ENCODE results near the gene MMP26. TPM values are rescaled to one million over a fixed set of nuclear protein-coding genes. Genes with fewer than 3 reads are reported as not detected.

Gene MMP26
- not detected for total RNA-seq

DNA sequence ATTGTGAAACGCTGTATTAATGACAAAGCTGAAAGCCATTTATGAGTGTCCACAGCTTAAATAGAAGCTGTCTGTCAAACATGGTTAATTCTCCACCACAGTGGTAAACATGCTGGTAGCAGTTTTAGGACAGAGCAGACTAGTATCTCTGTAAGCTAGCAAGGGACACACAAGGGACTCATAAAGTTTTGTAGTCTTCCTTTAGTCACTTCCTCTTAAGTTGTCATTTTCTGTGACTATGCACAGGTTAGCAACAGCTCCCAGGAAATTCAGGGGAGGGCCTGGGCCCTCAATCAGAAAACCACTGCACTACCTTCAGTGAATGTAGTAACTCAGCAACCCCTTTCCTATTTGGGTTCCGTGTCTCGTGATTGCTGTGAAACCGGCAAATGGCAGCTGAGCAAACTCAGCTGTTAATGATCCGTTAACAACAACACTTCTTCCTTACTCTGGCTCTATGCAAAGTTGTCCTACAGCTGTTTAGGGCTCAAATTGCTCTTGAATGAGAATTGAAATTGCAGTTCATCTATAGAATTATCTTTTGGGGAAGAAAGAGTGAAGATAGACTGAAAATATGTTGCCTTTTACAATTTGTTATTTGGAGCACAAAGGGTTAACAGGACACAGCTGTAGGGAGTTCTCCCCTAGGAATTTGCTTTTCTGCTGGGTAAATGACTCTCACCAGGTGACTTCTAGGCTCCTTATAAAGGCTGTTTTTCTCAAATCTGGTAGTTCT, at the start of gene MMP26:
MMP26 (plus strand) TSS at position 731 of the 736 bp plus-strand sequence.
- POLR2A ChIA-PET, result no interaction called here
- no peak for DNase-seq
- Mint-ChIP-seq H3K27me3 (peaks cover 11% of the 10 kb centered on the region), H3K4me1 (peaks cover 7% of the 10 kb centered on the region), H3K9me3 (no peaks in the 10 kb centered on the region), H3K4me3 (no peak within 1 kb of the TSS), H3K27ac (no peak within 1 kb of the TSS), H3K36me3 (ENCODE audit: low read depth) (no peaks in the 10 kb centered on the region)
- CTCF ChIA-PET, result no interaction called here

DNA sequence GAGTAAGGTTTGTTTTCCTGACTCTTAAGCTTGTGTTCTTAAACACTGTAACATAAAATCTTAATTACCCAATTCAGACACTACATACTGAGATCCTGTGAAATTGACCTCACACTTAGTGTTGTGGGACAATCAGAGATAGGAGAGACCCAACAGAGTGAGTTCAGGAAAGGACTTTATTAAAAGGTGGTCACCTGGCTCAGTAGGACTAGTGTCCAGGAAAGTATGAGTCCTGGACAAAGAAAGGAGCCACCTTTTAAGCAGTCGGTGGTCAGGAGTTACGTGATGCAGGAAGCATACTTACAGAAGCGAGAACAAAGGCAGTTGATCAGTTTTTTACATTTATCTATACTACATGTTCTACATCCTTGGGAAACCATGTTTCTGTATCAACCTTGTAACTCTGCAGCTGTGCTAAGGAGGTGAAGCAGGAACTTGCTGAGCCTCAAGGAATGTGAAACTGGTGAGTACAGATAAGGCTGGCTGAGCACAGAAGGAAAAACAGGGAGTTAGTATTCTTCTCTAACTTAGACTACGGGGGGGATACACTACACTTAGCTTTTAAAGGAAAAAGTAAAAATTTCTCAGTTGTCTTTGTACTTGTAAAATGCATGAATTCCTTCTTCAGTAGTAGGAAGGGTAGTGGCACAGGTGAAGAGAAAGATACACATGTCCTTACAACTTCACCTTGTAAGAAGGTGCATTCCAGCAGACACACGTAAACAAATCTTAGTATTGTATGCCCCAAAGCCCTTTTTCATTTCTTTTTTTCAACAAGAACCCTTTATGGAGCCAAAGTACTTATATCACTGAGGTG, 45.7 kb upstream of the MMP26 start:
- Mint-ChIP-seq H3K4me1 (no peaks in the 10 kb centered on the region), H3K27ac (no peak overlapping the region), H3K9me3 (no peaks in the 10 kb centered on the region), H3K36me3 (ENCODE audit: low read depth) (no peaks in the 10 kb centered on the region), H3K4me3 (no peak overlapping the region), H3K27me3 (peaks cover 9% of the 10 kb centered on the region)
- DNase-seq, result no peak
- CTCF ChIA-PET, result no interaction called here
- POLR2A ChIA-PET, result no interaction called here

- no peak overlapping the region for H3K4me3 Mint-ChIP-seq
- no peaks in the 10 kb centered on the region for H3K9me3 Mint-ChIP-seq
- CTCF ChIA-PET, result no interaction called here
- H3K36me3 Mint-ChIP-seq (ENCODE audit: low read depth), result no peaks in the 10 kb centered on the region
- POLR2A ChIA-PET, result no interaction called here
- no peak overlapping the region for H3K27ac Mint-ChIP-seq
- DNase-seq, result no peak
- no peaks in the 10 kb centered on the region for H3K4me1 Mint-ChIP-seq
- peaks cover 19% of the 10 kb centered on the region for H3K27me3 Mint-ChIP-seq
Observed at GRCh38 chr11:4662876-4663275, 41.7 kb upstream of the MMP26 start.

GRCh38 chr11:4664183-4664582, 40.4 kb upstream of the MMP26 start:
- POLR2A ChIA-PET, result no interaction called here
- CTCF ChIA-PET, result no interaction called here

GRCh38 chr11:4664786-4665185, 39.8 kb upstream of the MMP26 start:
- Mint-ChIP-seq H3K4me3 (no peak overlapping the region), H3K27ac (no peak overlapping the region), H3K9me3 (no peaks in the 10 kb centered on the region), H3K36me3 (ENCODE audit: low read depth) (no peaks in the 10 kb centered on the region), H3K27me3 (peaks cover 18% of the 10 kb centered on the region), H3K4me1 (no peaks in the 10 kb centered on the region)
- no peak for DNase-seq
- POLR2A ChIA-PET, result no interaction called here
- CTCF ChIA-PET, result no interaction called here

More at GRCh38 chr11:4664183-4664582, 40.4 kb upstream of the MMP26 start:
- Mint-ChIP-seq H3K36me3 (ENCODE audit: low read depth) (no peaks in the 10 kb centered on the region), H3K4me3 (no peak overlapping the region), H3K27ac (no peak overlapping the region), H3K4me1 (no peaks in the 10 kb centered on the region), H3K9me3 (no peaks in the 10 kb centered on the region), H3K27me3 (peaks cover 15% of the 10 kb centered on the region)
- DNase-seq, result no peak

DNA sequence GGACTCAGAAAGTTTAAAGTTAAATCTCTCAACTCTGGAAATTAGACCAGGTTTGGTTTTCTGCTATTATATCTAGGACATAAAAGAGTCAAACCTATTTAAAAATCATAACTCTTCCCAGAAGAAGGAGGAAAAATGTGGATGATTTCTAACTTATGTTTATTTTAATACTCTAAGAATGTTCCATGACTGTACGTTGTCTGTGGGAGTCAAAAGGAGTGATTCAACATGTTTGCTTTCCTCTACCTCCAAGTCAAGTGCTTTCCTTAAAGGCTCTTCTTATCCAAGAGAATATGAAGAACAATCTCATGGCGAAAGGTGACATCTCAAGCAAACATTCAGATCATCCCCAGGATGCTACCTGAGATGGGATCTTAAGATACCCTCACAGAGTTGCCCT, 39.2 kb upstream of the MMP26 start:
- CTCF ChIA-PET, result no interaction called here
- H3K9me3 Mint-ChIP-seq, result no peaks in the 10 kb centered on the region
- H3K4me1 Mint-ChIP-seq, result no peaks in the 10 kb centered on the region
- H3K27me3 Mint-ChIP-seq, result peaks cover 18% of the 10 kb centered on the region
- POLR2A ChIA-PET, result no interaction called here
- DNase-seq, result no peak
- no peaks in the 10 kb centered on the region for H3K36me3 Mint-ChIP-seq (ENCODE audit: low read depth)
- H3K4me3 Mint-ChIP-seq, result no peak overlapping the region
- H3K27ac Mint-ChIP-seq, result no peak overlapping the region

DNA sequence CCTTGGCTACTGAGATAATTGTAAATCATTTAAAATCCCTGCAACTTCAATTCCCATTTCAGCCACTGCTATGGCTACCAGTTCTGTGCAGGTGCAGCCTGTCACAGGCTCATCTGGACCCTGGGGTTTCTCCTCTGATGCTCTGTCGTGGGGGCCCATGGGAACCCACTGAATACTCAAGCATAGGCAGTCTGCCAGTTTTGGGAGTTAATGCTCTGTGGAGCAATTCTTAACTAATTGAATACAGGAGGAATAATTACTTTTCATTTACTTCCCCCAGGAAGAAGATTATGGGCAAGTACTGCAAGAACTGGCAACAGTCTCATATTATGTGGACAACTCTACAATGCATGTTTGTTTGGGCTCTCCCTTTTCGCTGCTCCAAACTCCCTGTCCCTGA, 32.8 kb upstream of the MMP26 start:
- Mint-ChIP-seq H3K27ac (no peak overlapping the region), H3K27me3 (peaks cover 15% of the 10 kb centered on the region), H3K4me1 (no peaks in the 10 kb centered on the region), H3K9me3 (no peaks in the 10 kb centered on the region), H3K4me3 (no peak overlapping the region), H3K36me3 (ENCODE audit: low read depth) (no peaks in the 10 kb centered on the region)
- ChIA-PET POLR2A (no interaction called here), CTCF (no interaction called here)
- no peak for DNase-seq

GRCh38 chr11:4672470-4672869, 32.1 kb upstream of the MMP26 start:
- no peaks in the 10 kb centered on the region for H3K4me1 Mint-ChIP-seq
- no peaks in the 10 kb centered on the region for H3K9me3 Mint-ChIP-seq
- no peak overlapping the region for H3K4me3 Mint-ChIP-seq
- no peaks in the 10 kb centered on the region for H3K36me3 Mint-ChIP-seq (ENCODE audit: low read depth)
- peaks cover 12% of the 10 kb centered on the region for H3K27me3 Mint-ChIP-seq
- ChIA-PET CTCF (no interaction called here), POLR2A (no interaction called here)
- no peak overlapping the region for H3K27ac Mint-ChIP-seq
- DNase-seq, result no peak

DNA sequence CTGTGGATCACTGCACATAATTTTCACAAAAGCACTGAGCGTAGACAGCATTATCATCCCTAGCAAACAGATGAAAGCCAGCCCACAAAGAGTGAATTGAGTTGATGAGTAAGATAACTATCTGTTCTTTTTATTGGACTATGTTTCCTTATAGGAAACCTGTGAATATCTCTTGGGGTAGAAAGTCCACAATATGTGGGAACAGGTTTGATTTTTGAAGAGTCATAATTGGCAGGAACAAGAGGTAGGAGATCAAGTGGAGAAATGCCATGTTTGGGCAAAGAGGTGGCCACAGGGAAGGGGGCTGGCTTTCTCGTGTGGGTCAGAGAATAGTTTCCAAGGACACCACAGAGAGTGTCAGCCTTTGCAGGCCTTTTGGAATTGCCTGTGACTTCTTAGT, 30.8 kb upstream of the MMP26 start:
- H3K27ac Mint-ChIP-seq, result no peak overlapping the region
- ChIA-PET CTCF (interaction anchor here (0.6 kb wide), 1 partner anchor 1236 kb away, joined by 5 read pairs; no protein-coding TSS in a partner anchor), POLR2A (no interaction called here)
- no peak for DNase-seq
- peaks cover 10% of the 10 kb centered on the region for H3K27me3 Mint-ChIP-seq
- no peak overlapping the region for H3K4me3 Mint-ChIP-seq
- no peaks in the 10 kb centered on the region for H3K4me1 Mint-ChIP-seq
- no peaks in the 10 kb centered on the region for H3K36me3 Mint-ChIP-seq (ENCODE audit: low read depth)
- no peaks in the 10 kb centered on the region for H3K9me3 Mint-ChIP-seq

- H3K27ac Mint-ChIP-seq, result no peak overlapping the region
- ChIA-PET POLR2A (no interaction called here), CTCF (no interaction called here)
- no peak overlapping the region for H3K4me3 Mint-ChIP-seq
- no peaks in the 10 kb centered on the region for H3K4me1 Mint-ChIP-seq
- H3K36me3 Mint-ChIP-seq (ENCODE audit: low read depth), result no peaks in the 10 kb centered on the region
- DNase-seq, result no peak
- no peaks in the 10 kb centered on the region for H3K9me3 Mint-ChIP-seq
- peaks cover 3% of the 10 kb centered on the region for H3K27me3 Mint-ChIP-seq
Observed at GRCh38 chr11:4677948-4678347, 26.6 kb upstream of the MMP26 start.

- no peak overlapping the region for H3K27ac Mint-ChIP-seq
- no peaks in the 10 kb centered on the region for H3K4me1 Mint-ChIP-seq
- H3K4me3 Mint-ChIP-seq, result no peak overlapping the region
- ChIA-PET CTCF (no interaction called here), POLR2A (no interaction called here)
- H3K27me3 Mint-ChIP-seq, result no peaks in the 10 kb centered on the region
- DNase-seq, result no peak
- no peaks in the 10 kb centered on the region for H3K9me3 Mint-ChIP-seq
- no peaks in the 10 kb centered on the region for H3K36me3 Mint-ChIP-seq (ENCODE audit: low read depth)
Observed at GRCh38 chr11:4680341-4680740, 24.2 kb upstream of the MMP26 start.

DNA sequence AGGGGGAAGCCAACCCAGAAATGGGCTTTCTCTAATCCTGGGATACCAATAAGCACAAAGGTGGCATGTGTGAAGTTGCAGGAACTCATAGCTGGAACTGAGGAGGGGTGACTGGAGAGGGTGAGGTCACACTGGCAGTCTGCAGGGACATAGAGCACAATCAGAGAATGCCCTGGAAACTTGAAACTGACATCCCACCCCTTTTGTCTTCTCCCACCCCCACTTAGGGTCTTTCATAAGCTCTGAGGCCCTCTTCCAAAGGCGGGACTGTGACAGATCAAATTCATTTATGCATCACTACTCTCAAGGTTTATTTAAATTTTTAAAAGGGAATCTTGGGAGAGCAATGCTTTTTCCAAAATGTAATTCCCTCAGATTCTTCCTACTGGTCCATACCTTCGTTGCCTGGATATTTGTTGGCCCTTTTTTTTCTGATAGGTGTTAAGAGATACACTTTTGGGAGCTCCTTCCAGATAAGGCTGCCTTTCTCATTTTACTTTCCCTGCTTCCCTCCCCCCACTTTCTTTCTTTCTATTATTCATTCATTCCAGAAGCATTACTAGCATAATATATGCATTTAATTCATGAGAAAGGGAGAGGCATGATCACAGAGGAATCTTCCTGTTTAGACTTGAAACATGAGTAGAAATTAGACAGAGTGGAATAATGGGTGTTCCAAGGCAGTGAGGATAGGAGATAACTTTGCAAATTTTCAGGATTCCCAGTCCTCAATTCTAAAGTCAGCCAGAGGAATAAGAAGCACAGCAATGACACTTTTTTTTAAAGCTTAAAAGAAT, 21.8 kb upstream of the MMP26 start:
- no peaks in the 10 kb centered on the region for H3K9me3 Mint-ChIP-seq
- no peaks in the 10 kb centered on the region for H3K27me3 Mint-ChIP-seq
- no peak for DNase-seq
- H3K36me3 Mint-ChIP-seq (ENCODE audit: low read depth), result no peaks in the 10 kb centered on the region
- H3K4me3 Mint-ChIP-seq, result no peak overlapping the region
- no peak overlapping the region for H3K27ac Mint-ChIP-seq
- POLR2A ChIA-PET, result no interaction called here
- no peaks in the 10 kb centered on the region for H3K4me1 Mint-ChIP-seq
- CTCF ChIA-PET, result interaction anchor here (1.4 kb wide), 1 partner anchor 46 kb away, joined by 5 read pairs; the partner anchor contains the start of gene OR51D1

DNA sequence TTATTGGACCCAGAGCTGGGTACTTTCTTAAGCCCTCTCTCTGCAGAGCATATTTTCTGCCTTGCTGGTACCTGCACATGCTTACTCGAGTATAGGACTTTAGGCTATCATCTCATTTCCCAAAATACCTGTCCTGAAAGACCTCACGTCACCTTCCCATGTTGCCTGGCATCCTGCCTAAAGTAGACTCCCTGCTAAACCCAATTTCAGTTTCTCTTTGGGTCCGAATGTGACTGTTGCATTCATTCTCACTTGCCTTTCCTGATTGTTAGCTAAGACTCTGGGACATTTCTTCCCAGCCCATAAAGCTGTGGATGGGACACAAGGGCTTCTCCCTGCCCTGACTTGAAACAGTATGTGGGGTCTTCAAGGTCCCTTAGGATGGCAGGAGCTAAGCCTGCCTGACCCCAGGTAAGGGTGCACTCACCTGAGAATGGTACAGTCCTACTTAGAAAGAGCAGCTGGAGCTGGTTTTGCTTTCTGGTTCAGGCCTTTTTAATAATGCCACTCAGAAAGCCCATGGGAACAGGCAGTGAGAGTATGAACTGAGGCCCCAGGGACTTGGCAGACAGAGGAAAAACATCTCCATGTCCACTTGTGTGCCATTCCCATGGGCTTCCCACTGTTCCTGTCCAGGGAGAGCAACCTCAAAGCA, 19.8 kb upstream of the MMP26 start:
- POLR2A ChIA-PET, result no interaction called here

More for the DNA sequence above, 19.8 kb upstream of the MMP26 start:
- no peak overlapping the region for H3K4me3 Mint-ChIP-seq
- DNase-seq, result no peak
- no peaks in the 10 kb centered on the region for H3K4me1 Mint-ChIP-seq
- H3K27ac Mint-ChIP-seq, result no peak overlapping the region
- H3K27me3 Mint-ChIP-seq, result no peaks in the 10 kb centered on the region
- no peaks in the 10 kb centered on the region for H3K9me3 Mint-ChIP-seq
- CTCF ChIA-PET, result no interaction called here
- no peaks in the 10 kb centered on the region for H3K36me3 Mint-ChIP-seq (ENCODE audit: low read depth)

Measured in activated CD4-positive, alpha-beta T cell treated with anti-CD3 and anti-CD28 coated beads, Interleukin-2, amount 10 ng/mL, durations not matched to agents 7 days and 5 days (primary cell).